Muscle of leg (tissue), 11 donors: Measurements from ENCODE around the gene ITGA1. TPM values are rescaled to one million over a fixed set of nuclear protein-coding genes. Genes with fewer than 3 reads are reported as not detected.
"Not testable (repeated sequence)": the region's sequence is repeated elsewhere in the genome, so short reads cannot be mapped to it uniquely, and the experiment has no call there.

ENCODE experiments used
- DNase-seq: peaks from one replicate; pipeline ENCODE4 v3.0.0; 2013
- H3K27ac ChIP-seq: one replicate; pipeline ENCODE4 v1.5.1; 2013; ENCODE audit warnings: mild to moderate bottlenecking, low read length, control low read depth
- H3K27me3 ChIP-seq: one replicate; pipeline ENCODE4 v1.6.1; 2013; ENCODE audit warnings: low read length; ENCODE audit not compliant: control insufficient read depth, insufficient read depth
- H3K36me3 ChIP-seq: one replicate; pipeline ENCODE4 v1.6.1; 2013; ENCODE audit warnings: low read length; ENCODE audit not compliant: control insufficient read depth, insufficient read depth
- H3K4me1 ChIP-seq: one replicate; pipeline ENCODE4 v1.6.1; 2013; ENCODE audit warnings: low read length; ENCODE audit not compliant: control insufficient read depth, insufficient read depth
- H3K4me3 ChIP-seq: one replicate; pipeline ENCODE4 v1.5.1; 2013; ENCODE audit warnings: low read length, control low read depth
- H3K9me3 ChIP-seq: replicated peaks from 2 replicates; pipeline ENCODE4 v1.6.1; 2013; ENCODE audit warnings: low read depth, low read length; ENCODE audit not compliant: control insufficient read depth
- WGBS: methylation state at CpG from one replicate; pipeline ENCODE4 v1.1.5; 2013; ENCODE audit warnings: missing lambda C conversion rate; ENCODE audit not compliant: insufficient coverage; 5-methylcytosine and 5-hydroxymethylcytosine counted together
- polyA plus RNA-seq, 8 donors: library from polyadenylated mRNA; unstranded; fragments of 120-200 nt; gene quantifications; one replicate each; pipeline versions ENCODE4 v1.2.1 to v1.2.3, GENCODE V29; 2013; ENCODE audit warnings: inconsistent platforms in 1 of 8, low replicate concordance in 1 of 8; ENCODE audit not compliant: insufficient read length in 8 of 8, insufficient read depth in 1 of 8
- total RNA-seq: library from RNA; stranded (reverse); fragments of 120-200 nt; gene quantifications from one replicate; pipeline ENCODE4 v1.2.4, GENCODE V29; 2013

Gene ITGA1
- total and polyA plus RNA-seq, 9 donors = 11.5 to 36.5 (median 21.6) TPM

GRCh38 chr5:52837591-52838001 lies 49.9 kb downstream of the ITGA1 start:
- no peaks in the 10 kb centered on the region for H3K36me3 ChIP-seq
- no peak for DNase-seq
- H3K9me3 ChIP-seq = no peaks in the 10 kb centered on the region
- H3K4me3 ChIP-seq = no peak overlapping the region
- H3K4me1 ChIP-seq = peaks cover 2% of the 10 kb centered on the region
- H3K27me3 ChIP-seq = no peaks in the 10 kb centered on the region
- no CpG with 5 or more reads among the region's 2 CpGs for WGBS
- H3K27ac ChIP-seq = no peak overlapping the region

- H3K4me1 ChIP-seq = peaks cover 2% of the 10 kb centered on the region
- H3K36me3 ChIP-seq = no peaks in the 10 kb centered on the region
- H3K27me3 ChIP-seq = no peaks in the 10 kb centered on the region
- no peak overlapping the region for H3K4me3 ChIP-seq
- H3K27ac ChIP-seq = no peak overlapping the region
- WGBS = no CpG with 5 or more reads among the region's 7 CpGs
- no peak for DNase-seq
- H3K9me3 ChIP-seq = no peaks in the 10 kb centered on the region
Measured at GRCh38 chr5:52838326-52839015, 50.8 kb downstream of the ITGA1 start.

GRCh38 chr5:52839285-52839684 lies 51.6 kb downstream of the ITGA1 start:
- H3K27ac ChIP-seq = no peak overlapping the region
- H3K4me1 ChIP-seq = peaks cover 2% of the 10 kb centered on the region
- H3K27me3 ChIP-seq = no peaks in the 10 kb centered on the region
- H3K9me3 ChIP-seq = no peaks in the 10 kb centered on the region
- WGBS = no CpG with 5 or more reads among the region's 1 CpG
- no peak for DNase-seq
- no peak overlapping the region for H3K4me3 ChIP-seq
- H3K36me3 ChIP-seq = no peaks in the 10 kb centered on the region

- Histone ChIP-seq H3K27me3 (no peaks in the 10 kb centered on the region), H3K4me3 (no peak overlapping the region), H3K4me1 (peaks cover 2% of the 10 kb centered on the region), H3K27ac (peak overlapping the region; percentile 40), H3K9me3 (no peaks in the 10 kb centered on the region), H3K36me3 (no peaks in the 10 kb centered on the region)
- peak; percentile 58 for DNase-seq
- 38% methylated on average over 7 of the region's 8 CpGs for WGBS
Measured at GRCh38 chr5:52840277-52841050, 52.7 kb downstream of the ITGA1 start.

GRCh38 chr5:52841114-52841513 lies 53.4 kb downstream of the ITGA1 start:
- Histone ChIP-seq H3K4me3 (no peak overlapping the region), H3K27ac (no peak overlapping the region), H3K27me3 (no peaks in the 10 kb centered on the region), H3K4me1 (peaks cover 2% of the 10 kb centered on the region), H3K36me3 (no peaks in the 10 kb centered on the region), H3K9me3 (no peaks in the 10 kb centered on the region)
- no peak for DNase-seq

GRCh38 chr5:52842111-52842510 lies 54.4 kb downstream of the ITGA1 start:
- no peaks in the 10 kb centered on the region for H3K36me3 ChIP-seq
- H3K27ac ChIP-seq = no peak overlapping the region
- H3K4me3 ChIP-seq = no peak overlapping the region
- H3K4me1 ChIP-seq = peaks cover 2% of the 10 kb centered on the region
- no peaks in the 10 kb centered on the region for H3K27me3 ChIP-seq
- DNase-seq = no peak
- H3K9me3 ChIP-seq = no peaks in the 10 kb centered on the region

- DNase-seq = peak; percentile 23
- Histone ChIP-seq H3K27me3 (no peaks in the 10 kb centered on the region), H3K27ac (no peak overlapping the region), H3K9me3 (no peaks in the 10 kb centered on the region), H3K4me3 (no peak overlapping the region), H3K4me1 (peaks cover 2% of the 10 kb centered on the region), H3K36me3 (no peaks in the 10 kb centered on the region)
- WGBS = no CpG with 5 or more reads among the region's 1 CpG
Measured at GRCh38 chr5:52844885-52845284, 57.2 kb downstream of the ITGA1 start.

- 27% methylated on average over 3 of the region's 6 CpGs for WGBS
- Histone ChIP-seq H3K27me3 (no peaks in the 10 kb centered on the region), H3K36me3 (no peaks in the 10 kb centered on the region), H3K27ac (no peak overlapping the region), H3K9me3 (no peaks in the 10 kb centered on the region), H3K4me3 (no peak overlapping the region), H3K4me1 (no peaks in the 10 kb centered on the region)
- no peak for DNase-seq
Measured at GRCh38 chr5:52846182-52846842, 58.6 kb downstream of the ITGA1 start.

- not testable (repeated sequence) for H3K4me3 ChIP-seq, H3K9me3 ChIP-seq, DNase-seq, H3K36me3 ChIP-seq, H3K27me3 ChIP-seq, H3K27ac ChIP-seq, H3K4me1 ChIP-seq
- WGBS = no CpG with 5 or more reads among the region's 5 CpGs
Measured at GRCh38 chr5:52848688-52849087, 61.0 kb downstream of the ITGA1 start.

GRCh38 chr5:52849544-52849943 lies 61.8 kb downstream of the ITGA1 start:
- Histone ChIP-seq H3K9me3 (no peaks in the 10 kb centered on the region), H3K27me3 (no peaks in the 10 kb centered on the region), H3K4me3 (no peak overlapping the region), H3K36me3 (no peaks in the 10 kb centered on the region), H3K4me1 (no peaks in the 10 kb centered on the region), H3K27ac (no peak overlapping the region)
- no CpG with 5 or more reads among the region's 3 CpGs for WGBS
- no peak for DNase-seq
